ENCODE data around the gene LITAF. TPM values are rescaled to one million over a fixed set of nuclear protein-coding genes. Genes with fewer than 3 reads are reported as not detected.
A peak's percentile ranks its signal among the peaks of the same experiment; 100 is the strongest.

Gene LITAF
- total RNA-seq, 4 donors from 2014 or later = 54.8 to 73.0 (median 65.3) TPM

DNA sequence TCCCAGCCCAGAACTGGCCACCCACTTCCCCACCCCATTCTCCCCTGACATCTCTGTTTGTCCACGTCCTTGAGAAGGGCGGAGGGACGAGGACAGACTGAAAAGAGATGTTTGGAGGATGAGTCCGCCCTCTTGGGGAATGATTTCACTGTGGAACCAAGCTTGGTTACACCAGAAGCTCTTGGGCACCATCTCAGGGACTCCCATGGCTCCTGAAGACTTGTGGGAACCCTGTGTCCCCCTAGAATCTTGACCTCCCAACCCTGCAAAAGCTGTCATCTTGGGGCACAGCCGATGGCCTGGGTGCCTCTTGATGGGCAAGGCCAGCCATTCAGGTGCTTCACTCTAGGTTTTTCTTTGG is 25.9 kb upstream of the LITAF start:
- Histone ChIP-seq H3K27me3 (no peaks in the 10 kb centered on the region), H3K27ac (peak overlapping the region in 1 of 4 donors; percentile 50), H3K36me3 (no peaks in the 10 kb centered on the region), H3K4me3 (no peak overlapping the region), H3K4me1 (peaks cover 0 to 24% (median 0%) of the 10 kb centered on the region in 4 donors), H3K9me3 (no peaks in the 10 kb centered on the region)
- no peak for DNase-seq (ENCODE audit: low spot score in 2 of 2)
- TF ChIP-seq EP300 (IDR thresholded peaks at IDR 0.05) = no peak
- TF ChIP-seq CTCF (IDR thresholded peaks at IDR 0.05) = no peak
- TF ChIP-seq POLR2A (IDR thresholded peaks at IDR 0.05) = no peak
- 79 to 81% methylated on average over 5 of the region's 5 CpGs for WGBS, 2 donors

- H3K36me3 ChIP-seq = no peaks in the 10 kb centered on the region
- no peaks in the 10 kb centered on the region for H3K27me3 ChIP-seq
- TF ChIP-seq EP300 (IDR thresholded peaks at IDR 0.05) (peak in 1 of 2 donors; percentile 17), CTCF (IDR thresholded peaks at IDR 0.05) (no peak)
- no peaks in the 10 kb centered on the region for H3K9me3 ChIP-seq
- no peak overlapping the region for H3K4me3 ChIP-seq
- no peak for DNase-seq (ENCODE audit: low spot score in 2 of 2)
- peaks cover 0 to 24% (median 0%) of the 10 kb centered on the region in 4 donors for H3K4me1 ChIP-seq
- WGBS, 2 donors = 64 to 82% methylated on average over 21 to 23 of the region's 23 CpGs
- peak overlapping the region in 1 of 4 donors; percentile 50 for H3K27ac ChIP-seq
Observed at GRCh38 chr16:11611871-11612664, 25.3 kb upstream of the LITAF start.

GRCh38 chr16:11610580-11610979 is 23.9 kb upstream of the LITAF start:
- Histone ChIP-seq H3K9me3 (no peaks in the 10 kb centered on the region), H3K27ac (peak overlapping the region in 2 of 4 donors; percentile 67 to 80), H3K27me3 (no peaks in the 10 kb centered on the region), H3K36me3 (no peaks in the 10 kb centered on the region), H3K4me3 (no peak overlapping the region), H3K4me1 (peaks cover 0 to 24% (median 0%) of the 10 kb centered on the region in 4 donors)
- no peak for TF ChIP-seq POLR2A (IDR thresholded peaks at IDR 0.05)
- TF ChIP-seq EP300 (IDR thresholded peaks at IDR 0.05) = no peak
- TF ChIP-seq CTCF (IDR thresholded peaks at IDR 0.05) = no peak
- WGBS, 2 donors = 71 to 75% methylated on average over 6 of the region's 6 CpGs
- no peak for DNase-seq (ENCODE audit: low spot score in 2 of 2)

GRCh38 chr16:11610121-11610505 is 23.4 kb upstream of the LITAF start:
- WGBS, 2 donors = 32 to 38% methylated on average over 9 of the region's 9 CpGs
- Histone ChIP-seq H3K27me3 (no peaks in the 10 kb centered on the region), H3K27ac (peak overlapping the region in 3 of 4 donors; percentile 22 to 80 (median 67)), H3K4me3 (no peak overlapping the region), H3K9me3 (no peaks in the 10 kb centered on the region), H3K36me3 (no peaks in the 10 kb centered on the region), H3K4me1 (peaks cover 0 to 24% (median under 1%) of the 10 kb centered on the region in 4 donors)
- no peak for TF ChIP-seq CTCF (IDR thresholded peaks at IDR 0.05)
- no peak for DNase-seq (ENCODE audit: low spot score in 2 of 2)

- TF ChIP-seq POLR2A (IDR thresholded peaks at IDR 0.05) (no peak), CTCF (IDR thresholded peaks at IDR 0.05) (no peak), EP300 (IDR thresholded peaks at IDR 0.05) (no peak)
Observed at GRCh38 chr16:11609474-11610120, 22.9 kb upstream of the LITAF start.

More at GRCh38 chr16:11609474-11610120, 22.9 kb upstream of the LITAF start:
- peaks cover 0 to 22% (median 1%) of the 10 kb centered on the region in 4 donors for H3K4me1 ChIP-seq
- no peaks in the 10 kb centered on the region for H3K36me3 ChIP-seq
- no peaks in the 10 kb centered on the region for H3K27me3 ChIP-seq
- DNase-seq (ENCODE audit: low spot score in 2 of 2) = no peak
- H3K4me3 ChIP-seq = no peak overlapping the region
- peak overlapping the region in 3 of 4 donors; percentile 22 to 80 (median 67) for H3K27ac ChIP-seq
- 59 to 64% methylated on average over 14 of the region's 14 CpGs for WGBS, 2 donors
- no peaks in the 10 kb centered on the region for H3K9me3 ChIP-seq
